Activated naive CD8-positive, alpha-beta T cell (primary cell): ENCODE measurements around the gene TNNI3.
"Not testable (repeated sequence)": the region's sequence is repeated elsewhere in the genome, so short reads cannot be mapped to it uniquely, and the experiment has no call there.

Source experiments
- H3K27ac Mint-ChIP-seq: one replicate; pipeline ENCODE4 v1.8.0; 2021; ENCODE audit warnings: mixed read lengths
- H3K27me3 Mint-ChIP-seq: one replicate; pipeline ENCODE4 v1.8.0; 2021; ENCODE audit warnings: mixed read lengths
- H3K36me3 Mint-ChIP-seq: one replicate; pipeline ENCODE4 v1.8.0; 2021; ENCODE audit warnings: mixed read lengths
- H3K4me1 Mint-ChIP-seq: one replicate; pipeline ENCODE4 v1.8.0; 2021; ENCODE audit warnings: low read depth, mixed read lengths
- H3K4me3 Mint-ChIP-seq: one replicate; pipeline ENCODE4 v1.8.0; 2021; ENCODE audit warnings: mild to moderate bottlenecking, mixed read lengths
- H3K9me3 Mint-ChIP-seq: one replicate; pipeline ENCODE4 v1.8.0; 2021; ENCODE audit warnings: low read depth, mixed read lengths

Gene TNNI3

DNA sequence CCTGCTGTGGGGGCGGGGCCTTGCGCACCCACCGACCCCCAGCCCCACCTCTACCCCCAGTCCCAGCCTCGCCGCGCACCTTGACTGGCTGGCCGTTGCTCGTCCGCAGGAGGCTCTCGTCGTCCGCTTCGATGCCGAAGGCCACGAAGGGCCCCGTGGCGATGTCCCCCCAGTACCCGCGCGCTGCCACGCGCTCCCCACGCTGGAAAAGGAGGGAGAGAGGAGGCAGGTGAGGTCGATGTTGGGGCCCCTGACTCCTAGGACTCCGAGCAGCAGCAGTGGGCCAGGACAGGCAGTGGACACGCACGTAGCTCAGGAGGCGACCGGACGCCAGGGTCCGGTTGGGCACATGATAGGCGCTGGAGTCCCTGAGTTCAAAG is 3.4 kb upstream of the TNNI3 start:
- no peak overlapping the region for H3K4me3 Mint-ChIP-seq
- peaks cover 17% of the 10 kb centered on the region for H3K27me3 Mint-ChIP-seq
- H3K36me3 Mint-ChIP-seq = no peaks in the 10 kb centered on the region
- H3K9me3 Mint-ChIP-seq = no peaks in the 10 kb centered on the region
- H3K4me1 Mint-ChIP-seq = peaks cover 10% of the 10 kb centered on the region
- no peak overlapping the region for H3K27ac Mint-ChIP-seq

DNA sequence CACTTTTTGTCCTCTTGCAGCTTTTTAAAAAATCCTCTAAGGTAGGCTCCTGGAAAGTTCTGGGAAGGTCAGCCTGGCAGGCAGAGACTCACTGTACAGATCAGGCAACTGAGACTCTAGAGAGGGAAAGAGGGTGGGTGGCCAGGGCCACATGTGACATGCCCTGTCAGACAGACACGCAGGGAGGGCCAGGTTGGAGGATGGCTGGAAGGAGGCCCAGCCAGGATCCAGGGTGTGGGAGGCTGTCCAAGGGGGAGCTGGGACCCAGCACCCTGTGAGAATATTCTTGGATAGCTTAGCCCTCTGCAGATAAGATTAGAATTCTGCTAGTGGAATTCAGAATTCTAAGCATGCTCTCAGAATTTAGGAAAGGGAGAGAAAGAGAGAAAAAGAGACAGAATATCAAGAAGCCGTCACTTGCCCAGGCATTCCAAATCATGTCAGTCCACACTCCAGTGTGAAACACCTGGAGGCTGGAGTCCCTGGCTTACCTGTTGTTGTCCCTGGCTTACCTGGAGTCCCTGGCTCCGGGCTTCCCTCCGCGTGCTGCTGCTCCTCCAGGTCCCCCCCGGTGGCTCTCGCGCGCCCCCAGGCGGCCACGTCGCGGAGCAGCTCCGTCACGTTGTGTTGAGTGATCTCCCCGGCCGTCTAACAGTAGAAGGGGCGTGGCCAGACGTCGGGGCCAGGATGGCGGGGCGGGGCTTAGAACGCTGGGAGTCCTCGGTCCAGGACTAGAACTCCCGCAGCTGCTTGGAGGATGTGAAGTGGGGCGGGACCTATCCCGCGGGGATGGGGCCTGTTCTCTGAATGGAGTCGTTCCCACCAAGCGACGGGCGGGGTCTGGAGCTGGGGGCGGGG is 2.8 kb upstream of the TNNI3 start:
- H3K4me3 Mint-ChIP-seq = peak overlapping the region; percentile 53
- H3K27me3 Mint-ChIP-seq = peaks cover 13% of the 10 kb centered on the region
- H3K36me3 Mint-ChIP-seq = no peaks in the 10 kb centered on the region
- H3K27ac Mint-ChIP-seq = no peak overlapping the region
- no peaks in the 10 kb centered on the region for H3K9me3 Mint-ChIP-seq
- H3K4me1 Mint-ChIP-seq = peaks cover 10% of the 10 kb centered on the region

GRCh38 chr19:55158848-55159749 is 1.6 kb upstream of the TNNI3 start:
- no peak overlapping the region for H3K27ac Mint-ChIP-seq

GRCh38 chr19:55158423-55158822 is 891 bp upstream of the TNNI3 start:
- no peaks in the 10 kb centered on the region for H3K9me3 Mint-ChIP-seq
- H3K4me3 Mint-ChIP-seq = no peak overlapping the region
- no peak overlapping the region for H3K27ac Mint-ChIP-seq
- H3K4me1 Mint-ChIP-seq = peaks cover 20% of the 10 kb centered on the region
- peaks cover 11% of the 10 kb centered on the region for H3K27me3 Mint-ChIP-seq
- no peaks in the 10 kb centered on the region for H3K36me3 Mint-ChIP-seq

More at GRCh38 chr19:55158848-55159749, 1.6 kb upstream of the TNNI3 start:
- H3K27me3 Mint-ChIP-seq = peaks cover 16% of the 10 kb centered on the region
- peaks cover 16% of the 10 kb centered on the region for H3K4me1 Mint-ChIP-seq
- no peak overlapping the region for H3K4me3 Mint-ChIP-seq
- H3K9me3 Mint-ChIP-seq = no peaks in the 10 kb centered on the region
- no peaks in the 10 kb centered on the region for H3K36me3 Mint-ChIP-seq

- H3K9me3 Mint-ChIP-seq = peaks cover 6% of the 10 kb centered on the region
Observed at GRCh38 chr19:55156202-55157063, 1.1 kb downstream of the TNNI3 start.

DNA sequence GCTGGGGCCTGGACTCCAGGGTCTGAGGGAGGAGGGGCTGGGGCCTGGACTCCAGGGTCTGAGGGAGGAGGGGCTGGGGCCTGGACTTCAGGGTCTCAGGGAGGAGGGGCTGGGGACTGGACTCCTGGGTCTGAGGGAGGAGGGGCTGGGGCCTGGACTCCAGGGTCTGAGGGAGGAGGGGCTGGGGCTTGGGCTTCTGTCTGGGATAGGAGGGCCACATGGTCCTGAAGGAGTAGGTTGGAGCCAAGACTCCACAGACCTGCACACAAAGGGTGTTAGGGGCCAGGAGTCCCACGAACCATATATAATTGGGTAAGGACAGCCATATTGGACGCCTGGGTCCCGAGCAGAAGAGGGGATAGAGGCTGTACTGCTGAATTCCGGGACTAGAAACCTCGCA is 1.7 kb downstream of the TNNI3 start:
- H3K4me1 Mint-ChIP-seq = peaks cover 29% of the 10 kb centered on the region
- H3K9me3 Mint-ChIP-seq, H3K27ac Mint-ChIP-seq, H3K36me3 Mint-ChIP-seq, H3K27me3 Mint-ChIP-seq: not testable (repeated sequence)
- peak overlapping the region; percentile 17 for H3K4me3 Mint-ChIP-seq

More at GRCh38 chr19:55156202-55157063, 1.1 kb downstream of the TNNI3 start:
- Mint-ChIP-seq H3K27ac (no peak overlapping the region), H3K4me1 (peaks cover 28% of the 10 kb centered on the region), H3K4me3 (peak overlapping the region; percentile 17), H3K27me3 (peaks cover 10% of the 10 kb centered on the region), H3K36me3 (no peaks in the 10 kb centered on the region)

DNA sequence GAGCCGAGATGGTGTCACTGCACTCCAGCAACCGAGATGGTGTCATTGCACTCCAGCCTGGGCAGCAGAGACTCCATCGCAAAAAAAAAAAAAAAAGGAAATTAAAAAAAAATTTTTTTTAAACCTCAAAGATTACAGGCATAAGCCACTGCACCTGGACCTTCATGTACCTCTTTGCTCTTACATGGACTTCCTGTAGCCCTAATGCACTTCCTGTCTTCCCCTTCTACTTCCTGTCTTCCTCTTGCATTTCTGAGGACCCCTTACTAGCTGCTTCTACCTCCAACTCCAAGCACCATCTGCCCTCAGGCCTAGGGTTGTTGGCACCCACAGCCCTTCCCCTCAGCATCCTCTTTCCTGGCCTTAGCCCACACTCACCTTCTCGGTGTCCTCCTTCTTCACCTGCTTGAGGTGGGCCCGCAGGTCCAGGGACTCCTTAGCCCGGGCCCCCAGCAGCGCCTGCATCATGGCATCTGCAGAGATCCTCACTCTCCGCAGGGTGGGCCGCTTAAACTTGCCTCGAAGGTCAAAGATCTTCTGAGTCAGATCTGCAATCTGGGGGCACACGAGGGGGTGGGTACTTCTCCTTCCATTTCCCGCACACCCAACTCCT is 3.8 kb downstream of the TNNI3 start:
- Mint-ChIP-seq H3K4me3 (peak overlapping the region; percentile 41), H3K9me3 (peaks cover 6% of the 10 kb centered on the region), H3K4me1 (peaks cover 25% of the 10 kb centered on the region), H3K27ac (no peak overlapping the region), H3K27me3 (peaks cover 13% of the 10 kb centered on the region), H3K36me3 (no peaks in the 10 kb centered on the region)

DNA sequence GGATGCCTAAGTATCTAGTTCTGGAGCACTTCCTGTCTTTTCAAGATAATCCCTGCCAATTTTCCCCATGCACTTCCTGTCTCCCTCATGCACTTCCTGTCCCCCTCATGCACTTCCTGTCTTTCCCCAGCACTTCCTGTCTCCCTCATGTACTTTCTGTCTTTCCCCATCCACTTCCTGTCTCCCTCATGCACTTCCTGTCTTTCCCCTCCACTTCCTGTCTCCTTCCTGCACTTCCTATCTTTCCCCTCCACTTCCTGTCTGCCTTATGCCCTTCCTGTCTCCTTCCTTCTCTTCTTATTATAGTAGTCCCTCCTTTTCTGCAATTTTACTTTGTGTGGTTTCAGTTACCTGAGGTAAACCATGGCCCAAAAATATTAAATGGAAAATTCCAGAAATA is 5.5 kb downstream of the TNNI3 start:
- H3K4me1 Mint-ChIP-seq = peaks cover 25% of the 10 kb centered on the region
- peak overlapping the region; percentile 11 for H3K4me3 Mint-ChIP-seq
- H3K9me3 Mint-ChIP-seq = peaks cover 6% of the 10 kb centered on the region
- no peaks in the 10 kb centered on the region for H3K36me3 Mint-ChIP-seq
- peak overlapping the region; percentile 82 for H3K27ac Mint-ChIP-seq
- peaks cover 17% of the 10 kb centered on the region for H3K27me3 Mint-ChIP-seq

DNA sequence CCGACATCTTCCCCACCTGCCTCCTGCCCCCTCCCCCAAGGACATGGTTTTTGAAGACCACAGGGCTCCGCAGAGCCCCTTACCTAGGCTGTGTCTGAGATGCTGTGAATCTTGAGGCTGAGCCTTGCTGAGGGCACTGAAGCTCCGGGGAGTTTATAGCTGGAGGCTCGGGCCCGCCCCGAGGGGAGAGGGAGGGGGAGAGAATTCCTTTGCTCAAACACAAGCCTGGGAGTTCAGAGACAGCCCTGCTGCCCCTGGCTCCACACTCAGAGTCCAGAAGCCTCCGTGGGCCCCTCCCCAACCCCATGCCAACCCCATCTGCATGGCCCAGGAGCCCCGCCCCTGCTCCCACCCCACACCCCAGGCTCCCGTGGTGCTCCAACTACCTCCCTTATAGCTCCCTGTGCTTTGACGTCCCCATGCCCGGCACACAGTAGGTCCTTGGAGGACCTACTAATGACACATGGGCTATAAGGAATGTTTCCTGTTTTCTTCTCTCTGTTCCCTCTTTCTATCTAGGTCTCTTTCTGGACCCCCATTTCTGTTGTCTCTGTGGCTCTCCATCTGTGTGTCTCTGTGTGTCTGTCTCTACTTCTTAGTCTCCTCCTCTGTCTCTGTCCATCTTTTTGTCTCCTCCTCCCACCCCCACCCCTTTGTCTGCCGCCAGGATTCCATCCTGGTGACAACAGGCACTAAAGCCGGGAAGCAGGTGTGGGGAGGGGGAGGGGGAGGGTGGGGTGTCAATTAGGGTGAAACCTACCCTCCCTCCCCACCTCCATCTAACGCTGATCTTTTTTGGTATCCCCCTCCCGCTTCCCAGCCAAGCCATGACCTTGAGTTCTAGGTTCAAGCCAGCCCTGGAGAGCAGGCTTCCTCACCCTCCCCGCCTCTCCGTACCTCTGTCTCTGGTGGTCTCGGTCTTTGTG is 8.2 kb downstream of the TNNI3 start, which contains the start of gene TNNT1:
Gene TNNT1 (minus strand): TSS at position 129 of the 926 bp plus-strand sequence. CDS start 2,049 bp downstream, outside the sequence.
- peaks cover 24% of the 10 kb centered on the region for H3K27me3 Mint-ChIP-seq
- H3K36me3 Mint-ChIP-seq = peaks cover 4% of the 10 kb centered on the region
- no peak within 1 kb of the TSS for H3K27ac Mint-ChIP-seq
- no peak within 1 kb of the TSS for H3K4me3 Mint-ChIP-seq
- peaks cover 19% of the 10 kb centered on the region for H3K4me1 Mint-ChIP-seq
- H3K9me3 Mint-ChIP-seq = peaks cover 6% of the 10 kb centered on the region

GRCh38 chr19:55147545-55148251 is 9.8 kb downstream of the TNNI3 start:
- Mint-ChIP-seq H3K9me3 (peaks cover 6% of the 10 kb centered on the region), H3K4me3 (no peak overlapping the region), H3K4me1 (peaks cover 12% of the 10 kb centered on the region), H3K27ac (no peak overlapping the region), H3K36me3 (peaks cover 4% of the 10 kb centered on the region), H3K27me3 (peaks cover 30% of the 10 kb centered on the region)

- H3K27ac Mint-ChIP-seq = no peak overlapping the region
- H3K4me1 Mint-ChIP-seq = peaks cover 6% of the 10 kb centered on the region
- H3K27me3 Mint-ChIP-seq = peaks cover 30% of the 10 kb centered on the region
- H3K36me3 Mint-ChIP-seq = peaks cover 4% of the 10 kb centered on the region
- no peak overlapping the region for H3K4me3 Mint-ChIP-seq
- peaks cover under 1% of the 10 kb centered on the region for H3K9me3 Mint-ChIP-seq
Observed at GRCh38 chr19:55146705-55147273, 10.7 kb downstream of the TNNI3 start.

DNA sequence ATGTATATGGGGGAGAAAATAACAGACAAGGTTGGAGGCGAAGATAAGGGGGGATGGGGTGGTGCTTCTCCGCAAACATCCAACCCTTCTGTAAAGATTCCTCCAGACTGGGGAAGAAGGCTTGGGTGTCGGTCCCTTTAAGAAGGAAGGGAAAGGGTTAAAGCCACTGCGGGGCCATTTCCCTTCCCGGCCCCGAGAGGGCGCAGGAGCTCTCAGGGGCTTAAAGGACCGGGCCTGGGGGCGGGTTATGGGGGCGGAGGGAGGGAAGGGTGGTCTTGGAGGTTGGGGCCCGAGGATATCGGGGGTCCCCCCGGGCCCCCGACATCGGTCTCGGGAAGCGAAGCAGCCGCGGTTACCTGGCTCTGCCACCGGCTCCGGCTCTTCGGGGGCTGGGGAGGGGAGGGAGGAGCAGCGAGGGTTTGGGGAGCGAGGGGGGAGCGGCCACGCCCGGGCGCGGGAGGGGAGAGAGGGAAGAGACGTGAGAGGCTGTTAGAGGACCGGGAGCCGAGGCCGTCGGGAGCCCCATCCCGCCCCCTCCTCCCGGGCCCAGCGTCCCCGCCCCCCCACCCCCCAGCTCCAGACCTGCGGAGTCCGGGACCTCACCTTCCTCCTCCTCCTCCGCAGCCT is 11.3 kb downstream of the TNNI3 start:
- H3K4me3 Mint-ChIP-seq = no peak overlapping the region
- H3K27me3 Mint-ChIP-seq = peaks cover 31% of the 10 kb centered on the region
- H3K9me3 Mint-ChIP-seq = no peaks in the 10 kb centered on the region
- peaks cover 4% of the 10 kb centered on the region for H3K36me3 Mint-ChIP-seq
- H3K4me1 Mint-ChIP-seq = peaks cover 4% of the 10 kb centered on the region
- no peak overlapping the region for H3K27ac Mint-ChIP-seq
